Activated naive CD4-positive, alpha-beta T cell treated with anti-CD3 and anti-CD28 coated beads for 36 hours (primary cell): ENCODE measurements around the gene NSMF. TPM values are rescaled to one million over a fixed set of nuclear protein-coding genes. Genes with fewer than 3 reads are reported as not detected.

Experiments used
- CTCF ChIA-PET: fragments of 350-600 bp; sonication (Branson Sonifier 250); formaldehyde crosslinking; loops from one replicate; lab custom pipeline; 2021; ENCODE audit warnings: antibody characterized with exemption; lab: Charles Lee
- DNase-seq: peaks from one replicate; pipeline ENCODE4 v3.0.0-alpha.2; 2020
- H3K27ac Mint-ChIP-seq: one replicate; pipeline ENCODE4 v1.8.0; 2021; ENCODE audit warnings: mild to moderate bottlenecking, mixed read lengths
- H3K27me3 Mint-ChIP-seq: one replicate; pipeline ENCODE4 v1.8.0; 2021; ENCODE audit warnings: low read depth, mixed read lengths
- H3K36me3 Mint-ChIP-seq: one replicate; pipeline ENCODE4 v1.8.0; 2021; ENCODE audit warnings: low read depth, mixed read lengths
- H3K4me1 Mint-ChIP-seq: one replicate; pipeline ENCODE4 v1.8.0; 2021; ENCODE audit warnings: low read depth, mixed read lengths
- H3K4me3 Mint-ChIP-seq: one replicate; pipeline ENCODE4 v1.8.0; 2021; ENCODE audit warnings: mild to moderate bottlenecking, moderate library complexity, mixed read lengths
- H3K9me3 Mint-ChIP-seq: one replicate; pipeline ENCODE4 v1.8.0; 2021; ENCODE audit warnings: mixed read lengths
- intact Hi-C: fragments of 100-400 bp; cut with micrococcal nuclease; formaldehyde crosslinking; loops from one replicate; pipeline ENCODE4 v1.15.1; 2023
- total RNA-seq, 2 experiments: library from RNA; stranded (reverse); gene quantifications; one replicate each; pipeline ENCODE4 v1.2.3, GENCODE V29; 2021

The NSMF gene
- total RNA-seq, 2 experiments from 2014 or later = 33.2 to 35.7 TPM

DNA sequence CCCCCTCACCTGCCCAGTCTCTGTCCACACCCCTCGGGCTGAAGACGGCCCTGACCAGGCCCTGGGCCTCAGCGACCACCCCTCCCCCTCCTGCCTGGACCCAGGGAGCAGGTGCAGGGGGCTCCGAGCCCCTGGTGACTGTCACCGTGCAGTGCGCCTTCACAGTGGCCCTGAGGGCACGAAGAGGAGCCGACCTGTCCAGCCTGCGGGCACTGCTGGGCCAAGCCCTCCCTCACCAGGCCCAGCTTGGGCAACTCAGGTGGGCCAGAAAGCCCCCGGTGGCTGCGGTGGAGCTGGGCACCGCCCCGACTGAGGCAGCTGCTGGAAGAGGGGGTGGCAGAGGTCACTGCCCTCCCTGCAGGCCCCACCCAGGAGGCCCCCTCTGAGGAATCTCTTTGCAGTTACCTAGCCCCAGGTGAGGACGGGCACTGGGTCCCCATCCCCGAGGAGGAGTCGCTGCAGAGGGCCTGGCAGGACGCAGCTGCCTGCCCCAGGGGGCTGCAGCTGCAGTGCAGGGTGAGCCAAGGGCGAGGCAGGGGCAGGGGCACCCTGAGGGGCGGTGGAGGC, 25.7 kb downstream of the NSMF start:
- no peaks in the 10 kb centered on the region for H3K27me3 Mint-ChIP-seq
- H3K36me3 Mint-ChIP-seq = no peaks in the 10 kb centered on the region
- intact Hi-C loops = no loop called here
- H3K27ac Mint-ChIP-seq = no peak overlapping the region
- H3K9me3 Mint-ChIP-seq = no peaks in the 10 kb centered on the region
- no peak for DNase-seq
- H3K4me3 Mint-ChIP-seq = no peak overlapping the region
- CTCF ChIA-PET = no interaction called here
- H3K4me1 Mint-ChIP-seq = no peaks in the 10 kb centered on the region

DNA sequence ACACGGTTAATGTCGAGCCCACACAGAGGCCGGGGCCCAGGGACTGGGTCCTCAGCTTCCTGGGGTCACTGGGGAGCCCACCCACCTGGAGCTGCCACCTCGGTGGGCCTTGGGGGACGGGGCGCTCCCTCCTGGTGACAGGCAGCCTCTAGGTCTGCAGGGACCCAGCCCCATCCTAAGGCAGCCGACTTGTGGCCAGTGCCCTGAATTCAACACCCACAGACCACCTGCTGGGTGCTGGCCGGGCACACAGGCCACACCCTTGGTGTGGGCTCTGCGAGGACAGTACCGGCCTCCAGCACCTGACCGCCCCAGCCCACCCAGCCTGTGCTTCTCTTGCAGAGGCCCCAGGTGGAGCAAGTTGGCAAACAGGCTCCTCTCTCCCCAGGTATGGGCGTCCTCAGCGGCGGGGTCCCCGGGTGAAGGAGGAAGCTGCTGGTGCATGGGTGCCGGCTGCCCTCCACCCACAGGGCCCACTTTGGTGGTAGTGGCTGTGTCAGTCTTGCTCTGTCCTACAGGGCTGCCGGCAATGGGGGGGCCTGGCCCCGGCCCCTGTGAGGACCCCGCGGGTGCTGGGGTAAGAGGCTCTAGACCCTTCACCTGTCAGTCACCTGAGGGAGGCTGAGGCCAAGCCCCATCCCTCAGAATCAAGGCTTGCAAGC, 26.3 kb downstream of the NSMF start:
- H3K9me3 Mint-ChIP-seq = no peaks in the 10 kb centered on the region
- no peaks in the 10 kb centered on the region for H3K27me3 Mint-ChIP-seq
- no peak overlapping the region for H3K4me3 Mint-ChIP-seq
- H3K27ac Mint-ChIP-seq = no peak overlapping the region
- intact Hi-C loops = no loop called here
- no peaks in the 10 kb centered on the region for H3K36me3 Mint-ChIP-seq
- no peaks in the 10 kb centered on the region for H3K4me1 Mint-ChIP-seq
- DNase-seq = no peak
- CTCF ChIA-PET = interaction anchor here (1.2 kb wide), 1 partner anchor 11 kb away, joined by 3 read pairs; no protein-coding TSS in a partner anchor

DNA sequence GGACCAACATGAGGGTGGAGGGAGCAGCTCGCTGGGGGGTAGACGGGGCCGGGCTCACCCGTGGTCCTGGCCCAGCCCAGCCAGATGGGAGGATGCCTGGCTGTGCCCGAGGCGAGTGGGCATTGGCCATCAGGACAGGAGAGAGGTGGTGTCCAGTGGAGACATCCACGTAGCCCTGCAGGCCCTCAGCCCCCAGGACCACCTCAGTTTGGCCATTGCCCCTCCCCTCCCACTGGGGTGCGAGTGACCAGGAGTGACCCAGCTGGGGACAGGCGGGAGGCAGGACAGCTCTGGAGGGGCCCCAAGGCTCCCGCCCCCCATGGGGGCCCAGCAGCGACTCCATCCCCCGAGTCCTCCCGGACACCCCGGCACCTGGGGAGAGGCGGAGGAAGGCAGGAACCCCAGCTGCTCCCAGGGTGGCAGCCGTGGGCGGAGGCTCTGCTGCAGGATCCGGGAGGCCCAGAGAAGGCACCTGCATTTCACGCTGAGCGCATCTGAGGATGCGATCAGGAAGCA, 27.7 kb downstream of the NSMF start:
- no peaks in the 10 kb centered on the region for H3K36me3 Mint-ChIP-seq
- H3K4me1 Mint-ChIP-seq = no peaks in the 10 kb centered on the region
- intact Hi-C loops = no loop called here
- CTCF ChIA-PET = no interaction called here
- H3K27me3 Mint-ChIP-seq = no peaks in the 10 kb centered on the region
- H3K9me3 Mint-ChIP-seq = no peaks in the 10 kb centered on the region
- no peak for DNase-seq
- no peak overlapping the region for H3K27ac Mint-ChIP-seq
- no peak overlapping the region for H3K4me3 Mint-ChIP-seq

DNA sequence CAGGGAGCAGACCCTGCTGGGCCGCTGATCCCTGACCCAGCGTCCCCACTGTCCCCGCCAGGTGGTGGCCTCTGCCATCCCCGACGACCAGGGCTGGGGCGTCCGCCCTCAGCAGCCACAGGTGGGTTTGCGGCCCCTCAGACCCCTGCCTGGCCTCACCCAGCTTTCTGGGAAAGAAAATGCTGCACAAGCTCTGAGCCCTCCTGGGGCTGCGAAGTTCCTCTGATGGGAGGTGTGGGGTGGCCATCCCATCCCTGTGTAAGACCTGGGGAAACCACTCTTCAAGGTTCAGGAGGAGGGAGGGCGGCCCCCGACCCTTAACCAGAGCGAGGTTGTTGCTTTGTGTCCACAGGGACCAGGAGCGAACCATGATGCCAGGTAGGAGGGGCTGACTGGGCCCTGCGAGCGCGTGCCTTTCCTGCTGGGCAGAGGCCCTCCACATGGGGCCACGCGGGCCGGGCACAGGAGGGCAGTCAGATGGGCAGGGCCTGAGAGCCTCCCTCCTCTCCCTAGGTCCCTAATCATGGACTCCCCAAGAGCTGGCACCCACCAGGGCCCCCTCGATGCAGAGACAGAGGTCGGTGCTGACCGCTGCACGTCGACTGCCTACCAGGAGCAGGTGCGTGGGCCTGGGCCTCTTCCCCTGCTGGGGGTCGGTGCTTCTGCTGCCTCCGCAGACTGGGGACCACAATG, 28.3 kb downstream of the NSMF start:
- no peaks in the 10 kb centered on the region for H3K9me3 Mint-ChIP-seq
- no peaks in the 10 kb centered on the region for H3K36me3 Mint-ChIP-seq
- DNase-seq = no peak
- no peak overlapping the region for H3K27ac Mint-ChIP-seq
- no peak overlapping the region for H3K4me3 Mint-ChIP-seq
- intact Hi-C loops = no loop called here
- no peaks in the 10 kb centered on the region for H3K27me3 Mint-ChIP-seq
- CTCF ChIA-PET = no interaction called here
- H3K4me1 Mint-ChIP-seq = no peaks in the 10 kb centered on the region

DNA sequence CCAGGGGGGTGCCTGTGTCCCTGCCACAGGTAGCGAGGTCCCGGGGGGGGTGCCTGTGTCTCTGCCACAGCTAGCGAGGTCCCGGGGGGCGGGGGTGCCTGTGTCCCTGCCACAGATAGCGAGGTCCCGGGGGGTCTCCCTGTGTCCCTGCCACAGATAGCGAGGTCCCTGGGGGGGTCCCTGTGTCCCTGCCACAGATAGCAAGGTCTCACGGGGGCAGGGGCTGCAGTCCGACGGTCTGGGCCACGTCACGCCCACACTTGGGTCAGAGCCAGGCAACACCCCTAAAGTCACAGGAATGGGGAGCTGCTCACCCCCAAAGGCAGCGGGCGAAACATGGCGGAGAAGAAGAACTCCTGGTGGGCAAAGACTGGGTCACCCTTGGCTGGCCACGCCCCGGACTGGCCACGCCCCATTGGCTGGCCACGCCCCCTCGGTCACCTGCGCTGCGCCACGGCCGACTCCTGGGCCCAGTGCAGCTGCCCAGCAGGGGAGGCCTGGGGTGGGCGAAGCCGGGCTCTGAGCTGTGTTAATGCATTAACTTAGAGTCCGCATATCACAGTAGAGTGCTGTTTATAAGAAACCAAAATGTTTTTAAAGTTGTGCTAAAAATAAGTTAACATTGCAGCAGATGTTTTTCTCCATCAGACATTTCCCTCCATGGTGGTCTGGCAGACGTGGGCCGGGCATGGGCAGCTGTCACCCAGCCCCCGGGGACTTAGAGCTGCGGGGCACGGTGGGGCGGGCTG, 29.0 kb downstream of the NSMF start:
- Mint-ChIP-seq H3K9me3 (no peaks in the 10 kb centered on the region), H3K4me3 (no peak overlapping the region), H3K36me3 (no peaks in the 10 kb centered on the region), H3K27ac (no peak overlapping the region), H3K27me3 (no peaks in the 10 kb centered on the region), H3K4me1 (no peaks in the 10 kb centered on the region)
- intact Hi-C loops = no loop called here
- DNase-seq = no peak
- CTCF ChIA-PET = no interaction called here

DNA sequence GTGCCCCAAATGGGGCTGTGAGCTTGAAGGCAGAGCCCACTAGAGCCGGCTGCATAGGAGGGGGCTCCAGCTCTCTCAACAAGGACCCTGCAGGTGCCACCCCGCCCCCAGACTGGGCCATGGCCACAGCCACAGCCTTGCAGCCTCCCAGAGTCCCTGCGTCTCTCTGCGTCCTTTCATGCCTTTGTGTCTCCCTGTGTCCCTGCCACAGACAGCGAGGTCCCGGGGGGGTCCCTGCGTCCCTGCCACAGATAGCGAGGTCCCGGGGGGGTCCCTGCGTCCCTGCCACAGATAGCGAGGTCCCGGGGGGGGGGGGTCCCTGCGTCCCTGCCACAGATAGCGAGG, 29.6 kb downstream of the NSMF start:
- Mint-ChIP-seq H3K4me1 (no peaks in the 10 kb centered on the region), H3K4me3 (no peak overlapping the region), H3K27me3 (no peaks in the 10 kb centered on the region), H3K36me3 (no peaks in the 10 kb centered on the region), H3K9me3 (no peaks in the 10 kb centered on the region), H3K27ac (no peak overlapping the region)
- DNase-seq = no peak
- intact Hi-C loops = no loop called here
- CTCF ChIA-PET = no interaction called here

DNA sequence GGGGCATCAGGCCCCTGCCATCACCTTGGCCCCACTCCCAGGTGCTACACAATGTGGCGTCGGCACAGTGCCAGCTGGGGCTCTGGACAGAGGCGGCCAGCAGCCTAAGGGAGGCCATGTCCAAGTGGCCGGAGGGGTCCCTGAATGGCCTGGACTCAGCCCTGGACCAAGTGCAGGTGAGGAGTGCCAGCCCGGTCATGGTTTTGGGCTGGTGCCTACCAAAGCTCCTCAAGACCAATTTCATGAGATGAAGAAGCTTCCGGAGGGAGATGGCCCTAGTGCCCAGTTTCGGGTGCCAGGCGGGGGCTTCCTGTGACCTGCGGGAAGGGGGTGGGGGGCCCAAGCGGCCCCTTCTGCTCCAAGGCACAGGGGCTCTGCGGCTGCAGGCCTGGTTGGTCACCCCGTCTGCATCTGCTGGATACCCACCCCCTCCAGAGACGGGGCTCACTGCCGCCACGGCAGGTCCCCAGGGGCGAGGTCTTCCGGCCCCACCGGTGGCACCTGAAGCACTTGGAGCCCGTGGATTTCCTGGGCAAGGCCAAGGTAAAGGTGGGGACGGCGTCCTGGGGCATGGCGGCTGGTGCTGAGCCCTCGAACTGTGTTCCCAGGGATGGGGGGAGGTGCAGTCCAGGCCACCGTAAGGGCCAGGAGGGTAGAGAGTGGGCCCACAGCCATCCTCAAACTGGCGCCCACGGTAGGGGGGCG, 30.1 kb downstream of the NSMF start:
- Mint-ChIP-seq H3K4me1 (no peaks in the 10 kb centered on the region), H3K9me3 (no peaks in the 10 kb centered on the region), H3K27me3 (no peaks in the 10 kb centered on the region), H3K36me3 (no peaks in the 10 kb centered on the region), H3K4me3 (no peak overlapping the region), H3K27ac (no peak overlapping the region)
- intact Hi-C loops = no loop called here
- CTCF ChIA-PET = interaction anchor here (0.8 kb wide), 1 partner anchor 96 kb away, joined by 3 read pairs; no protein-coding TSS in a partner anchor
- no peak for DNase-seq

DNA sequence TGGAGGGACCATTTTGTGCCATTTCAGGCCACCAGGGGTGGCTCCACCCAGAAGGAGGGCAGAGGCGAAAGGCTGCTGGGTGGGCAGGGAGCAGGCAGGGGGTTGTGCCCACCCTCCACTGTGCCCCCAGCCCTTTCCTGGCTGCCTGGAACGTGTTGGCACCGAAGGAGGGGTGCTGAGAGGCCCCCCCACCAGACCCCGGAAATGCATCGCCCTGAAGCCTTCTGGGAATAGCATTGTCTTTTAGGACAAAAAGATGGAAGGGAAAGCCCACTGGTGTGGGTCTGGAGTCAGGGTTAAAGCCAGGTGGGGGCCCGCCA, 30.9 kb downstream of the NSMF start:
- no peaks in the 10 kb centered on the region for H3K27me3 Mint-ChIP-seq
- no peak for DNase-seq
- H3K4me1 Mint-ChIP-seq = no peaks in the 10 kb centered on the region
- H3K9me3 Mint-ChIP-seq = no peaks in the 10 kb centered on the region
- H3K4me3 Mint-ChIP-seq = no peak overlapping the region
- intact Hi-C loops = no loop called here
- CTCF ChIA-PET = interaction anchor here (0.8 kb wide), 2 partner anchors 96 to 122 kb away, joined by 3 read pairs; no protein-coding TSS in a partner anchor
- H3K36me3 Mint-ChIP-seq = no peaks in the 10 kb centered on the region
- H3K27ac Mint-ChIP-seq = no peak overlapping the region

DNA sequence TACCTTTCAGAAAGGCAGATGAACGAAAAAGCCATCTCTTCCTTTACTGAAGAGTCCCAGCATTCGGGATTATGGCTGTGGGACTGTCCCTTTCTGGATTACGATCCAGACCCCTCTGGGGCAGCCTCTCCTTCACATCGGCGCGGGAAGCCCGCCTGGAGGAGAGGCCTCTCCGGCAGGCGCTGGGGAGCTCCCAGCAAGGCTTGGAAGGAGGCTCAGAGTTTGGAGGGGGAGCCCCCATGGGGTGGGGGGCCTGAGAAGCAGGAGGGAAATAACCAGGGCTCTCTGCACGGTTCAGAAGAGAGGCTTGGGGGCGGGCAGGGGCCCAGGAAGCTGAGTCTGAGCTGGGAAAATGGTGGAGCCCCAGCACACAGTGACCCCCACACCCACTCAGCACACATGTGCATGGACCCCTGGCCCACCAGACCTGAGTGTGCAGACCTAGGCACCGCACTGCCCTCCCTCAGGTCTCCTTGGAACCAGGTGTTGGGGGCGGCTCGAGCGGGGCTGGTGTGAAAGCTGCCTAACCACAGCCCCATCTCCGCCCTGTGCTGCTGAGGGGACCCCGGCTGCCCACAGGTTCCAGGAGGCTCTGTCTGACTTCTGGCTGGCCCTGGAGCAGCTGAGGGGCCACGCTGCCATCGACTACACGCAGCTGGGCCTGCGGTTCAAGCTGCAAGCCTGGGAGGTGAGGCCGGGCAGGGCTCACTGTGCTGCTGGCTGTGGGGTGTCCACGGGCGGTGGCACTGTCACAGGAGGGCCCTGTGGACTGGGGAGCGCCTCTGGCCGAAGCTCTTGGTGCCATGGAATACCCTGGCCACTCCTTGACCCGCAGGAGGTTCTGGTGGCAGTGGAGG, 31.5 kb downstream of the NSMF start:
- Mint-ChIP-seq H3K27ac (no peak overlapping the region), H3K4me3 (no peak overlapping the region), H3K36me3 (no peaks in the 10 kb centered on the region), H3K27me3 (no peaks in the 10 kb centered on the region), H3K9me3 (no peaks in the 10 kb centered on the region), H3K4me1 (no peaks in the 10 kb centered on the region)
- no peak for DNase-seq
- CTCF ChIA-PET = interaction anchor here (0.8 kb wide), 2 partner anchors 97 to 122 kb away, joined by 3 read pairs; no protein-coding TSS in a partner anchor
- intact Hi-C loops = no loop called here

DNA sequence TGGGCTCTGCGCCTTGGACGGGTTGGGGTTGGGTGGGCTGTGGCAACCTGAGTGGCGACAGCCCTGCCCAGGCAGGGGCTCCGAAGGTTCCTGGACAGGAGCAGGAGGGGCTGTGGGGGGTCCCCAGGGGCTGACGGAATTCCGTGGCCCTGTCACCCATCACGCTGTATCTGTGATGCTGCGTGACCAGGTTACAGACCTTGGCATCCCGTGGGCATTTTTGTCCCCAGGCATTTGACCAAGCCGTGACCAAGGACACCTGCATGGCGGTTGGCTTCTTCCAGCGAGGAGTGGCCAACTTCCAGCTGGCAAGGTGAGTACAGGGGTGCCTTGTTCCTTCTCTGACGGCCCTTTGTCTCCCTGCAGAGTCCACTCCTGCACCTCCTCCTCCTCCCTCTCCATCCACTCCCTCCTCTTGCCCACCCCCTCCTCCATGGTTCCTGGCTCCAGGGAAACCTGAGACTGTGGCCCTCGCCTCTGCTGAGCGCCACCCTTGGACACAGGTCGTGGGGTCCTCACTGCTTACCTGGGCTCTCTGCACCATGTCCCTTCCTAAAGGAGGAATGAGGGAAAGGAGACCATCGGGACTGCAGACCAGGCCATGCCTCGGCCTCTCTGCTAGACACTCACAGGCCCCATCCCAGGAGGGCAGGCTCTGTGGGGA, 33.0 kb downstream of the NSMF start:
- no peak for DNase-seq
- intact Hi-C loops = no loop called here
- no peaks in the 10 kb centered on the region for H3K9me3 Mint-ChIP-seq
- peaks cover 11% of the 10 kb centered on the region for H3K4me1 Mint-ChIP-seq
- H3K36me3 Mint-ChIP-seq = no peaks in the 10 kb centered on the region
- CTCF ChIA-PET = no interaction called here
- H3K27me3 Mint-ChIP-seq = no peaks in the 10 kb centered on the region
- no peak overlapping the region for H3K27ac Mint-ChIP-seq
- no peak overlapping the region for H3K4me3 Mint-ChIP-seq
